GM12874 (cell line): ENCODE results near the gene DUSP1.

Experiments used
- TF ChIP-seq, protein P1 (sequence below): IDR thresholded peaks from 2 replicates; pipeline ENCODE4 v1.5.1; 2011; ENCODE audit warnings: low read depth, mild to moderate bottlenecking, control low read depth, low read length, moderate library complexity; ENCODE audit not compliant: insufficient read depth

Gene DUSP1

DNA sequence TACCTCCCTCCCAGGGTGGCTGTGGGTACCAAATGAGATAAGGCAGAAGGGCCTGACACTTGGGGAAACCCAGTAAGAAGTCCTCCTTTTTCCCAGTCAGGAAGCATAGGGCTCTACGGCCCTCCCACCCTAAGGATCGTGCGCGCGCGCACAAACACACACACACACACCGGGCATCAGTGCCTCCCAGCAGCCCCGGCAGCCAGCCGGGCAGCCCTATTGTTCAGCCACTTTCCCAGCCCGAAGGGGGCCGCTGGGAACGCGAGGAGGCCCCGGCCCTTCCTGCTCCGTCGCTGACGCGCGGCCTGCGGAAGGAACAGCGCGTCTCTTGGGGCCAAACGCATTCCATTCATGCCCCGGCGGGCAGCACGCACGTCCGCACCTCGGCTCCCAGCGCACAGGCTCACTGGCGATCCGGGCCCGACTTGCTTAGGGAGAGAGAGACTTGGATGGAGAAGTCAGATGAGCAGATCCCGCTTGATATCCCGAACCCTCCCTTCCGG is 22.6 kb downstream of the DUSP1 start:
- TF ChIP-seq, protein P1, sequence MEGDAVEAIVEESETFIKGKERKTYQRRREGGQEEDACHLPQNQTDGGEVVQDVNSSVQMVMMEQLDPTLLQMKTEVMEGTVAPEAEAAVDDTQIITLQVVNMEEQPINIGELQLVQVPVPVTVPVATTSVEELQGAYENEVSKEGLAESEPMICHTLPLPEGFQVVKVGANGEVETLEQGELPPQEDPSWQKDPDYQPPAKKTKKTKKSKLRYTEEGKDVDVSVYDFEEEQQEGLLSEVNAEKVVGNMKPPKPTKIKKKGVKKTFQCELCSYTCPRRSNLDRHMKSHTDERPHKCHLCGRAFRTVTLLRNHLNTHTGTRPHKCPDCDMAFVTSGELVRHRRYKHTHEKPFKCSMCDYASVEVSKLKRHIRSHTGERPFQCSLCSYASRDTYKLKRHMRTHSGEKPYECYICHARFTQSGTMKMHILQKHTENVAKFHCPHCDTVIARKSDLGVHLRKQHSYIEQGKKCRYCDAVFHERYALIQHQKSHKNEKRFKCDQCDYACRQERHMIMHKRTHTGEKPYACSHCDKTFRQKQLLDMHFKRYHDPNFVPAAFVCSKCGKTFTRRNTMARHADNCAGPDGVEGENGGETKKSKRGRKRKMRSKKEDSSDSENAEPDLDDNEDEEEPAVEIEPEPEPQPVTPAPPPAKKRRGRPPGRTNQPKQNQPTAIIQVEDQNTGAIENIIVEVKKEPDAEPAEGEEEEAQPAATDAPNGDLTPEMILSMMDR: no peak

DNA sequence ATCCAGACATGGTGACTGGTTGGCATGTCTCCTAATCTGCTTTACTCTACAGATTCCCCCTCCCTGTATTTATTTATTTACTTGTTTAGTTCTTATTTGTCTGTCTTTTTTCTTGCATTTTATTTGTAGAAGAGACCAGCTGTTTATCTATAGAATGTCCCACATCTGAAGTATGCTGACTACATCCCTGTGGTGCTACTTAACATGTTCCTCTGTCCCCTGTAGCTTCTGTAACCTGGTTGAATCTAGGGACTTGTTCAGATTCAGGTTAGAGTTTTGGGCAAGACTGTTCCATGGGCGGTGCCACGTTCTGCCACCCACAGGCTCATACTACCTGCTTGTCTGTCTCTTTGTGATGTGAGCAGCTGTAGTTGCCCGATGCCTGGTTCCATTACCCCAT is 23.5 kb downstream of the DUSP1 start:
- TF ChIP-seq, protein P1: no peak

DNA sequence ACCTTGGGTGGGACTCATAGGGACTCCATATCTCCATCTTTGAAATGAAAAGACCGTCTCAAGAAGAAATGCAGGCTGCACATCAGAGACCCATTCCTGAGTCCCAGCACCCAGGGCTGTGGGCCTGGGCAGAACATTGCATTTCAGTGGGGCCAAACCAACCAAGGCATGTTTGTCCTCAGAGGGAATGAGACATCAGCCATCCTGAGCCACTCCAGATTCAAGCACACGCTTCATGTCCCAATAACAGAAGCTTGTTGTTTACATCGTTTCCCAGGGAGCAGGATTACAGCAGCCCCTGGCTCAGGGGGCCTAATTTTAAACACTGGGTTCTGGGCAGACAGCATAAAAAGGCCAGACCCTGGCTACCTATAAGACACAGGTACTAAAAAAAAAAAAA is 24.3 kb downstream of the DUSP1 start:
- TF ChIP-seq, protein P1: no peak

DNA sequence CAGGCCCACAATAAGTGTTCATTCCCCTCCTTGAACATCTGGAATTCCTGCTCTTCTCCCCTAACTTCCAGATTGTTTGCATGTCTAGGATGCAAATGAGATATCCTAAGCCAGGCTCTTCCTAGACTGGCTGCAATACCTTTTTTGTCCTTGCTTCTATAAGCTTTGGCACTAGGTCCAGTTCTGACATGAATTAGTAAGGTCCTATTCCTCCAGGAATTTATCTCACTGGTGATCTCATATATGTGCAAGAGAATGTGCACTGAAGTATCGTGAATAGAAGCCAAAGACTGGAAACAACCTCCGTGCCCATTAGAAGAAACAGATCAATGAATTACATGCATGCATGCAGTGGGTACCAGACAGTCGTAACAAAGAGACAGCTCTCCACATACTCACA is 25.2 kb downstream of the DUSP1 start:
- TF ChIP-seq, protein P1: no peak

DNA sequence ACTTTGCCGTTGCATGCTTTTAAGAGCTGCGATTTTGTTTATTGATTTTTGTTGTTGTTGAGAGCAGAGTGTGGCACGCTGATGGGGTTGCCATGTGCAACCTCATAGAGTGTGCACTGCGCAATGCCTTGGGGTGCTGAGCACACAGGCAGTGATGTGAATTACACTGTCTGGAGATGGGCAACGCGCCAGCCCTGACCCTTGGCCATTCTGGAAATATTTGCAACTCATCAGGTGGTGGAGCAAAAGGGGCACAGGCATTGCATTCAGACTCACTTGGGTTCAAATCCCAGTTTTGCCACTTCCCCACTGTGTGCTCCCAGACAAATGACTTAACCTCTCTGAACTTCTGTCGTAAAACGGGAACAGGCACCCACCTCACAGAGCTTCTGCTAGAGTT is 25.6 kb downstream of the DUSP1 start:
- TF ChIP-seq, protein P1: no peak

DNA sequence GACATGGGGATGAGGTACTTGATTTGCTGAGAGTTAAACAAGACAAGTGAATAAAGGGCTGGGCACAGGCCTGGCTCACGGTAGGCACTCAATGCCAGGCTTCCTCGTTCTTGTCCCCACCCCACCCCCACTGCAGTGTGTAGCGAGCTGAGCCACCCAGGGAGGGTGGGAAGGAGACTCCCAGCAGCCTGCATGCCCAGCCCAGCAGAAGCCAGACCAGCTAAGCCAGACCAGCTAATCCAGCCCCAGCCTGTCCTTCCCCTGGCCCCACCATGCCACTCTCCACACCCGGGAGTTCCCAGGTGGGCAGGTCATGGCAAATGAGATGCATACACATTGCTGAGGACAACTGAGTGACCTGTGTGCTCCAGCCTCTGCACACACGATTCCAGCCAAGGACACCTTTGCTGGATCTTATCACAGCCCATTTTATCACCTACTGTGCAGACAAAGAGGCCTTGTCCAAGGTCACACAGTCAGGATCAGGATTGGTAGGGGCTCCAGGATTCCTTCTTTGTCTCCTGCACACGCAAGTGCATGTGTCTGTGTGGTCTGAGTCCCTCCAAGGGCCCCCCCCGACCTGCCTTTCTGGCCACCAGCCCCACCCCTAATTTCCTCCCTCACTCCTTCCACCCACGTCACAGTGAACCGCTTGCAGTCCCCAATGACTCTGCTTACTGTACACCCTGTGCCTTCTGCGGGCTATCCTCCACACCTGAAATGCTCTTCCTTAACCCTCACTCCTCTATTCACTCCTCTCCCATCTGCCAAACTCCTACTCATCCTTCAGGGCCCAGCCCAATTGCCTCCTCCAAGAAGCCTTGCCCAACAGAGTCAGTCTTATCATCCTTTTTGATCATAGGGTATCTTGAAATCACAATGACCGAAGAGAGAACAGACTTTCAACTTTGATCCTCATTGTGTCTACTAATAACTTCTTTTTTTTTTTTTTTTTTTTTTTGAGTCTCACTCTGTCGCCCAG is 26.6 kb downstream of the DUSP1 start:
- TF ChIP-seq, protein P1: no peak

DNA sequence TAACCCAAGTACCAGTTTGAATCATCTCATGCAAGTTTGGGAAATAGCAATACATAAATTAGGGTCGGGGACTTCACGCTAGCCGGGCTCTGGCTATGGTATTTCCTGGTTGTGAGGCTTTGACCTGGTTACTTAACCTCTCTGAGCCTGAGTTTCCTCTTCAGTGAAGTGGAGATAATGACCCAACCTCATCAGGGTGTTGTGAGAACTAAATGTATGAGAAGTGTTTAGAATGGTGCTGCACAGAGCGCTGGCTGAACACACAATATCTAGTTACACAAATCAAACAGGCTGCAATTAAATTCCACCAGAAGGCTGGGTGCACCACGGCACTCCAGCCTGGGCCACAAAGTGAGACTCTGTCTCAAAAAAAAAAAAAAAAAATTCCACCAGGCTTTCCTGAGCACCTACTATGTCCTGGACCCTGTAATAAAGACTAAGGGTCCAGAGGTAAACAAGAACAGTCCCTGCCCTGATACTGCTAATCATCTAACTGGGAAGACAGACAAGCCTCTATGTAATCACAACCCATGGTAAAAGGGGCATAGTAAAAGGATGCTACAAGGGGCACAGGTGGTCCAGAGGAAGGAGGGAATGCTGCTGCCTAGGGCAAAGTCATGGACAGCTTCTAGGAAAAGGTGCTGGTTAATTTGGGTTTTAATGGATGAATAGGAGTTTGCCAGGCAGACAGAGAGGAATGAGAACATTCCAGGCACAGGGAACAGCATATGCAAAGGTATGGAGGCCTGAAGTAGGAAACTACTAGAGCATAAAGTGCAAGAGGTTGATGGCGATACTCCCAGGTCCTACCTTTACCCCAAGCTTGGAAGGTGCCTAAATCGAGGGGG is 27.7 kb downstream of the DUSP1 start:
- TF ChIP-seq, protein P1: no peak
